ENCODE measurements around the gene SERPINB10.
A peak's percentile ranks its signal among the peaks of the same experiment; 100 is the strongest.

DNA sequence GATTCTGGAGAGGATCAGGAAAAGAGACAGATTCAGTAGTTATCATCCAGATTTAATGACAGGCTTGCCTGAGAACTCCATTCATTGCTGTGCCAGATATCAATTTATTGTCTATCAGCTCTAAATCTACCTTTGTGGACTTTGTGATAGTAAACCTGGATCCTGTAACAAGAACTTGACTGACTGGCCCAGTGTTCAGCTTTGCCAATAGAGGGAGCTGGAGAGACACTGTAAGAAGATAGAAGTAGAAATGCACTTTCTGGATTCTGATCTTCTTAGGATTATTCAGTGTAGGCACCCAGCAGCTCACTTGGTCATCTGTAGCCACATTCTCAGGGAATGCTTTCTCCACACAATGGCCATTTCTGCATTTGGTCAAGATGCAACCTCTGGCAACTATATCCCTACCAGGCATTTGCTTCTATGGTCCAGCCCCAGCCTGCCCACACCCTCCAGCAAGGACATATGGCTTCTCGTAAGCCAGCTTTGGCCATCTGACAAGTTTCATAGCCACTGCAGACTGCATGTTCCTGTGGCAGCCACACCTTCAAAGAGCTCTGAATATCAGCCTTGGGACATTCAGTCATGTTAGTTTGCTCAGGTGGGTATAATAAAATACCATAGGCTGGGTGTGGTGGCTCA is 56.0 kb downstream of the SERPINB10 start:
- TF ChIP-seq, protein P1, sequence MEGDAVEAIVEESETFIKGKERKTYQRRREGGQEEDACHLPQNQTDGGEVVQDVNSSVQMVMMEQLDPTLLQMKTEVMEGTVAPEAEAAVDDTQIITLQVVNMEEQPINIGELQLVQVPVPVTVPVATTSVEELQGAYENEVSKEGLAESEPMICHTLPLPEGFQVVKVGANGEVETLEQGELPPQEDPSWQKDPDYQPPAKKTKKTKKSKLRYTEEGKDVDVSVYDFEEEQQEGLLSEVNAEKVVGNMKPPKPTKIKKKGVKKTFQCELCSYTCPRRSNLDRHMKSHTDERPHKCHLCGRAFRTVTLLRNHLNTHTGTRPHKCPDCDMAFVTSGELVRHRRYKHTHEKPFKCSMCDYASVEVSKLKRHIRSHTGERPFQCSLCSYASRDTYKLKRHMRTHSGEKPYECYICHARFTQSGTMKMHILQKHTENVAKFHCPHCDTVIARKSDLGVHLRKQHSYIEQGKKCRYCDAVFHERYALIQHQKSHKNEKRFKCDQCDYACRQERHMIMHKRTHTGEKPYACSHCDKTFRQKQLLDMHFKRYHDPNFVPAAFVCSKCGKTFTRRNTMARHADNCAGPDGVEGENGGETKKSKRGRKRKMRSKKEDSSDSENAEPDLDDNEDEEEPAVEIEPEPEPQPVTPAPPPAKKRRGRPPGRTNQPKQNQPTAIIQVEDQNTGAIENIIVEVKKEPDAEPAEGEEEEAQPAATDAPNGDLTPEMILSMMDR (IDR thresholded peaks at IDR 0.05): peak; percentile 66 to 85 (median 74)
- TF ChIP-seq POLR2A (IDR thresholded peaks at IDR 0.05): no peak

All from adrenal gland (tissue), 5 donors.